Mesenchymal stem cell (in vitro differentiated cells and primary cell): ENCODE results near the gene ELMO1.
A peak's percentile ranks its signal among the peaks of the same experiment; 100 is the strongest.

ENCODE experiments used
- DNase-seq: peaks from one replicate; pipeline ENCODE4 v3.0.0-alpha.2; 2013
- H2AFZ ChIP-seq: one replicate; pipeline ENCODE4 v1.6.1; 2013; ENCODE audit warnings: low read depth, mild to moderate bottlenecking, control low read depth, inconsistent platforms, low read length, moderate library complexity
- H2AK5ac ChIP-seq: 2 replicates; pipeline ENCODE4 v1.6.1; 2013; ENCODE audit warnings: low read length, moderate library complexity, mild to moderate bottlenecking, inconsistent platforms; ENCODE audit not compliant: severe bottlenecking
- H2BK120ac ChIP-seq: one replicate; pipeline ENCODE4 v1.6.1; 2013; ENCODE audit warnings: low read depth, mild to moderate bottlenecking, inconsistent platforms, low read length, moderate library complexity
- H2BK12ac ChIP-seq, 2 experiments: one replicate each; pipeline ENCODE4 v1.6.1; 2013; ENCODE audit warnings: inconsistent platforms in 2 of 2, low read length in 2 of 2, mild to moderate bottlenecking in 2 of 2, moderate library complexity in 2 of 2, control low read depth in 1 of 2
- H2BK15ac ChIP-seq: one replicate; pipeline ENCODE4 v1.6.1; 2013; ENCODE audit warnings: mild to moderate bottlenecking, low read depth, inconsistent platforms; ENCODE audit not compliant: poor library complexity, severe bottlenecking
- H2BK5ac ChIP-seq: 2 replicates; pipeline ENCODE4 v1.6.1; 2013; ENCODE audit warnings: low read depth, mild to moderate bottlenecking, low read length, control low read depth, inconsistent platforms; ENCODE audit not compliant: poor library complexity, severe bottlenecking
- H3K14ac ChIP-seq, 2 experiments: one replicate each; pipeline ENCODE4 v1.6.1; 2013; ENCODE audit warnings: inconsistent platforms in 2 of 2, low read length in 2 of 2, control low read depth in 1 of 2, mild to moderate bottlenecking in 1 of 2, moderate library complexity in 1 of 2
- H3K18ac ChIP-seq, 2 experiments: one replicate each; pipeline ENCODE4 v1.6.1; 2013; ENCODE audit warnings: inconsistent platforms in 2 of 2, low read length in 2 of 2, control low read depth in 1 of 2, low read depth in 1 of 2, mild to moderate bottlenecking in 1 of 2
- H3K23ac ChIP-seq, 2 experiments: one replicate each; pipeline ENCODE4 v1.6.1; 2013; ENCODE audit warnings: inconsistent platforms in 2 of 2, low read length in 2 of 2, mild to moderate bottlenecking in 2 of 2, moderate library complexity in 2 of 2, control low read depth in 1 of 2
- H3K27ac ChIP-seq: 2 replicates; pipeline ENCODE4 v1.5.1; 2013; ENCODE audit warnings: mild to moderate bottlenecking, moderate library complexity, low read length, control low read depth, inconsistent platforms; ENCODE audit not compliant: poor library complexity, severe bottlenecking
- H3K27me3 ChIP-seq, 2 experiments: 2 replicates each; pipeline versions ENCODE4 v1.6.1 to v1.7.0; 2013; ENCODE audit warnings: low read length in 2 of 2, mild to moderate bottlenecking in 2 of 2, moderate library complexity in 2 of 2, control low read depth in 1 of 2, inconsistent platforms in 1 of 2; ENCODE audit not compliant: control insufficient read depth in 1 of 2, insufficient read depth in 1 of 2
- H3K36me3 ChIP-seq, 2 experiments: 2 replicates each; pipeline versions ENCODE4 v1.6.1 to v1.7.0; 2013; ENCODE audit warnings: low read length in 2 of 2, control low read depth in 1 of 2, inconsistent platforms in 1 of 2, low read depth in 1 of 2, mild to moderate bottlenecking in 1 of 2; ENCODE audit not compliant: insufficient read depth in 2 of 2, control insufficient read depth in 1 of 2
- H3K4ac ChIP-seq, 2 experiments: one replicate each; pipeline ENCODE4 v1.6.1; 2013; ENCODE audit warnings: inconsistent platforms in 2 of 2, low read length in 2 of 2, mild to moderate bottlenecking in 2 of 2, moderate library complexity in 2 of 2, control low read depth in 1 of 2, low read depth in 1 of 2
- H3K4me1 ChIP-seq: 2 replicates; pipeline ENCODE4 v1.6.1; 2013; ENCODE audit warnings: low read depth, low read length, control low read depth; ENCODE audit not compliant: control insufficient read depth, insufficient read depth
- H3K4me2 ChIP-seq: 2 replicates; pipeline ENCODE4 v1.6.1; 2013; ENCODE audit warnings: low read length, mild to moderate bottlenecking, inconsistent platforms; ENCODE audit not compliant: poor library complexity, severe bottlenecking
- H3K4me3 ChIP-seq, 2 experiments: 2 replicates each; pipeline versions ENCODE4 v1.5.1 to v1.7.0; 2013; ENCODE audit warnings: low read length in 2 of 2, mild to moderate bottlenecking in 2 of 2, control low read depth in 1 of 2, low read depth in 1 of 2; ENCODE audit not compliant: insufficient read depth in 1 of 2
- H3K79me1 ChIP-seq: replicated peaks from 2 replicates; pipeline ENCODE4 v1.6.1; 2013; ENCODE audit warnings: mild to moderate bottlenecking, control low read depth, low read length, inconsistent platforms; ENCODE audit not compliant: poor library complexity, severe bottlenecking
- H3K9ac ChIP-seq: 2 replicates; pipeline ENCODE4 v1.7.0; 2013; ENCODE audit warnings: mild to moderate bottlenecking, low read length, moderate library complexity
- H3K9me3 ChIP-seq: 2 replicates; pipeline ENCODE4 v1.7.0; 2013; ENCODE audit warnings: mild to moderate bottlenecking, low read length; ENCODE audit not compliant: control insufficient read depth
- H4K8ac ChIP-seq: one replicate; pipeline ENCODE4 v1.6.1; 2013; ENCODE audit warnings: inconsistent platforms, mild to moderate bottlenecking, low read length, moderate library complexity
- H4K91ac ChIP-seq: one replicate; pipeline ENCODE4 v1.6.1; 2013; ENCODE audit warnings: mild to moderate bottlenecking, low read length, inconsistent platforms
- WGBS: methylation state at CpG from one replicate; pipeline ENCODE4 v1.1.7; 2013; ENCODE audit warnings: mixed read lengths; 5-methylcytosine and 5-hydroxymethylcytosine counted together

The ELMO1 gene

DNA sequence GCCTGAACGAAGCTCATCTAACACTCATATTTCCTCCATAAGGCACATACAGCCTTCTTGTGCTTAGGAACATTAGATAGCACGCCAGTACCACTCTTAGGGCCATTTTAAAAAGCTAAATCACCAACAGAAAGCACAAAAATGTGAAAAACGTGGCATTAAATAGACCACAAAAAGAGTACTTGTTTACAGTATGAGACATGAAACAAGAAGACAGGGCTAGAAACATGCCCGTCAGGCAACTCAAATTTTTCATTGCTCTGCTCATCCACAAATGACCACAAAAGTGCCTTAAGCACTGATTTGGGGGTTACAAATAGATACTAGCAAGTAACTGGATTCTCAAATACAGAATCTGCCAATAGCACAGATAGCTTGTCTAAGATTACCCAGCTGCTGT lies 67.8 kb downstream of the ELMO1 start:
- no peak overlapping the region for H2AFZ ChIP-seq

DNA sequence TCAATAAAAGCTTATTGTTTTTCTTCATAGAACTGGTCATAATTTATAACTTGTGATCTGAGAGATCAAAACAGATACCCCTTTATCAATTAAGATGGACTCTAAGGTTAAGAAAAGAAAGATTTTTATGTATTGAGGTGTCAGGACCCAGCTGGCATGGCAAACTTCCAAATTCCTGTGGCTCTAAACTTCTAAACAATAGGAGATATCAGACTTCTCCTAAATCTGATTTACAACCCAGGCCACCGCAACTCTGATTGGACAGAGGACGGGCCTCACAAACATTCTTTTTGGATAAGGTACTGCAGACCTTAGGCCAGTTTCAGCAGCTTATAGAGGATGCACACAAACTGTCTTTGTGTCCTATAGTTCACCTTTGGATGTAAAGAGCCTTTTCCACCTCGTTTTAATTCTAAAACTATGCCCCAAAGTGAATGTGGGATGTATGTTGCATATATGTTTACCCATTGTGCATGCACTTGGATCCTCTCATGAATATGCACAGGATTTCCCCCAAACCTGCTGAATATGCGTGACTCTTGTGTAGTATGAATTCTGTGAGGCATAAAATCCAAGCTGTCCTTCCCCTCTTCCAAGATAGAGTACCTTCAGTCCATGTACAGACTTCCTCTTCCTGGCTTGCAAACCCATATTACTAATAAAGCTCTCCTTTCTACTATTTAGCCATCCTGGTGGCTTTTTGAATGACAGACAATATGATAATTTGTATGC lies 69.0 kb downstream of the ELMO1 start:
- Histone ChIP-seq H2AK5ac (no peak overlapping the region), H3K23ac (no peak overlapping the region), H3K4me2 (no peak overlapping the region), H3K4me3 (no peak overlapping the region), H3K27ac (no peak overlapping the region), H2BK12ac (no peak overlapping the region), H2BK5ac (no peak overlapping the region), H3K79me1 (no peaks in the 10 kb centered on the region), H3K14ac (no peak overlapping the region), H4K91ac (no peak overlapping the region), H2BK120ac (no peak overlapping the region), H3K4ac (no peak overlapping the region), H3K18ac (no peak overlapping the region), H3K27me3 (no peaks in the 10 kb centered on the region), H3K9ac (no peak overlapping the region), H2BK15ac (no peak overlapping the region), H3K9me3 (peaks cover 6% of the 10 kb centered on the region), H2AFZ (no peak overlapping the region), H4K8ac (no peak overlapping the region), H3K36me3 (no peaks in the 10 kb centered on the region), H3K4me1 (no peaks in the 10 kb centered on the region)
- WGBS: 85% methylated on average over 3 of the region's 4 CpGs
- no peak for DNase-seq

More for the DNA sequence above, 67.8 kb downstream of the ELMO1 start:
- Histone ChIP-seq H3K79me1 (no peaks in the 10 kb centered on the region), H3K23ac (no peak overlapping the region), H3K18ac (no peak overlapping the region), H2AK5ac (no peak overlapping the region), H2BK120ac (no peak overlapping the region), H3K9ac (no peak overlapping the region), H3K4me2 (no peak overlapping the region), H3K4me3 (no peak overlapping the region), H3K27me3 (no peaks in the 10 kb centered on the region), H3K36me3 (no peaks in the 10 kb centered on the region), H2BK12ac (no peak overlapping the region), H3K9me3 (peaks cover 6% of the 10 kb centered on the region), H4K91ac (no peak overlapping the region), H4K8ac (no peak overlapping the region), H2BK15ac (no peak overlapping the region), H2BK5ac (no peak overlapping the region), H3K27ac (no peak overlapping the region), H3K4me1 (no peaks in the 10 kb centered on the region), H3K4ac (no peak overlapping the region), H3K14ac (no peak overlapping the region)
- WGBS: 72% methylated on average over 4 of the region's 4 CpGs
- DNase-seq: no peak

DNA sequence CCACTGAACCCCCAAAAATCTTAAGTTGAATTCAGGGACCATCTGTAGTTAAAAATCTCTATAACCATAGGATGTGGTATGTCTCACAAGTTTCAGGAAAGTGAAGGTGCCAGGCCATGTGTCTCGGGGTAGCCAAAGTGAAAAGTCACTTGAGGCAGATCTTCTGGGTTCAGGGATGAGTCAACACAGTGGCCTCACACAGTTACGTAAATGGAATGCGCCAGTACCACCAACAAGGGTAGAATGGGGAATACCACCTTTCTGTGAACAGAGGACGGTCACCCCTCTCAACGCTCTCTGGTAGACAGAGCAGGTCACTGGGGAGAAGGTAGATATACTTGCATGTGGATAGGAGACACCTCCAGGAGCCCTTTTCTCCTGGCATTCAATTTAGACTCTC lies 71.4 kb downstream of the ELMO1 start:
- no peaks in the 10 kb centered on the region for H3K4me1 ChIP-seq
- WGBS: 92% methylated on average over 5 of the region's 5 CpGs
- H3K9ac ChIP-seq: no peak overlapping the region

DNA sequence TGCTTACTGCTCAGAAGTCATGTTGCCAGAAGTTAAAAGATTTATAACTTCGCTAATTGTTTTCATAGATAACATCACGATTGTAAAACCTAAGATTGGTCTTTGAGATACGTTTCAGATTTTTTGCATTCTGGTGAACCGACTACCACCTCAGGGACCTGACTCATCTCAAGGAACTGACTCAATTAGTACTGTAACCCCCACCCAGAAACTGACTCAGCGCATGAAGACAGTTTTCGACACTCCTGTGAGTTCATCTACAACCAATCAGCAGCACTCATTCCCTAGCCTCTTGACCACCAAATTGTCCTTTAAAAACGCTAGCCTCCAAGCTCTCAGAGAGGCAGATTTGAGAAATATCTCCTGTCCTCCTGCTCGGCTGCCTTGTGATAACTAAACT lies 72.3 kb downstream of the ELMO1 start:
- H2AFZ ChIP-seq: no peak overlapping the region
- no peak overlapping the region for H3K4me2 ChIP-seq
- H3K14ac ChIP-seq: no peak overlapping the region
- WGBS: 79% methylated on average over 8 of the region's 8 CpGs
- H3K4ac ChIP-seq: no peak overlapping the region
- no peak overlapping the region for H3K4me3 ChIP-seq
- H2BK120ac ChIP-seq: no peak overlapping the region
- no peak overlapping the region for H4K8ac ChIP-seq
- H3K9ac ChIP-seq: no peak overlapping the region
- H3K9me3 ChIP-seq: peaks cover 6% of the 10 kb centered on the region
- no peaks in the 10 kb centered on the region for H3K27me3 ChIP-seq
- no peak overlapping the region for H2AK5ac ChIP-seq
- no peak overlapping the region for H2BK12ac ChIP-seq
- H3K27ac ChIP-seq: no peak overlapping the region
- H4K91ac ChIP-seq: no peak overlapping the region
- no peak overlapping the region for H2BK5ac ChIP-seq
- H3K36me3 ChIP-seq: no peaks in the 10 kb centered on the region
- no peak overlapping the region for H3K18ac ChIP-seq
- no peaks in the 10 kb centered on the region for H3K4me1 ChIP-seq
- no peak overlapping the region for H3K23ac ChIP-seq
- no peak for DNase-seq
- H2BK15ac ChIP-seq: no peak overlapping the region
- no peaks in the 10 kb centered on the region for H3K79me1 ChIP-seq

More for the DNA sequence above, 71.4 kb downstream of the ELMO1 start:
- no peak overlapping the region for H3K27ac ChIP-seq
- H3K79me1 ChIP-seq: no peaks in the 10 kb centered on the region
- no peak overlapping the region for H3K4ac ChIP-seq
- no peak overlapping the region for H4K91ac ChIP-seq
- H3K4me3 ChIP-seq: no peak overlapping the region
- no peak overlapping the region for H3K4me2 ChIP-seq
- no peak overlapping the region for H2AFZ ChIP-seq
- no peak overlapping the region for H4K8ac ChIP-seq
- H2BK5ac ChIP-seq: no peak overlapping the region
- H2AK5ac ChIP-seq: no peak overlapping the region
- H2BK15ac ChIP-seq: no peak overlapping the region
- H3K14ac ChIP-seq: peak overlapping the region in 1 of 2 experiments; percentile 24
- no peaks in the 10 kb centered on the region for H3K27me3 ChIP-seq
- no peak overlapping the region for H2BK120ac ChIP-seq
- H3K36me3 ChIP-seq: no peaks in the 10 kb centered on the region
- no peak overlapping the region for H3K23ac ChIP-seq
- H3K18ac ChIP-seq: no peak overlapping the region
- peaks cover 6% of the 10 kb centered on the region for H3K9me3 ChIP-seq
- no peak overlapping the region for H2BK12ac ChIP-seq
- no peak for DNase-seq
